Ovary (tissue), 3 donors: ENCODE measurements around the gene DPEP3.

Experiments used
- POLR2A ChIP-seq: fragments of 450-650 bp; IDR thresholded peaks from one replicate; pipeline ENCODE4 v1.6.1; 2017; ENCODE audit warnings: antibody characterized with exemption, mild to moderate bottlenecking, moderate library complexity
- TF ChIP-seq, protein P1 (sequence below), 3 donors: fragments of 450-650 bp in 2 of 3; fragments of 200-600 bp in 1 of 3; IDR thresholded peaks; one replicate each; pipeline versions ENCODE4 v1.5.1 to v1.8.0; 2016 to 2022; ENCODE audit warnings: antibody characterized with exemption in 3 of 3, mild to moderate bottlenecking in 1 of 3
- donor health status: DM: no; HTN: no; CAD: no.

DNA sequence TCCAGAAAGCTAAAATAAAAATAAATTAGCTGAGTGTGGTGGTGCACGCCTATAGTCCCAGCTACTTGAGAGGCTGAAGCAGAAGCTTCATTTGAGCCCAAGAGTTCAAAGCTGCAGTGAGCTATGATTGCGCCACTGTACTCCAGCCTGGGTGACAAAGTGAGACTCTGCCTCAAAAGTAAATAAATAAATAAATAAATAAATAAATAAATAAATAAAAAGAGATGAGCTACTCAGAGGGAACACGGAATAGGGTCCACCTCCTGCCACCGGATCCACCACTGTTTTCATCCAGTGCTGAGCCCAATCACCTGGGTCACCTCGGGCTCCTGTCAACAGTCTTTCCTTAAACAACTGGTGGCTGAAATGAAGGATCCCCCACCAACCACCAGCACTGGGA, 6.7 kb upstream of the DPEP3 start:
- TF ChIP-seq, protein P1, sequence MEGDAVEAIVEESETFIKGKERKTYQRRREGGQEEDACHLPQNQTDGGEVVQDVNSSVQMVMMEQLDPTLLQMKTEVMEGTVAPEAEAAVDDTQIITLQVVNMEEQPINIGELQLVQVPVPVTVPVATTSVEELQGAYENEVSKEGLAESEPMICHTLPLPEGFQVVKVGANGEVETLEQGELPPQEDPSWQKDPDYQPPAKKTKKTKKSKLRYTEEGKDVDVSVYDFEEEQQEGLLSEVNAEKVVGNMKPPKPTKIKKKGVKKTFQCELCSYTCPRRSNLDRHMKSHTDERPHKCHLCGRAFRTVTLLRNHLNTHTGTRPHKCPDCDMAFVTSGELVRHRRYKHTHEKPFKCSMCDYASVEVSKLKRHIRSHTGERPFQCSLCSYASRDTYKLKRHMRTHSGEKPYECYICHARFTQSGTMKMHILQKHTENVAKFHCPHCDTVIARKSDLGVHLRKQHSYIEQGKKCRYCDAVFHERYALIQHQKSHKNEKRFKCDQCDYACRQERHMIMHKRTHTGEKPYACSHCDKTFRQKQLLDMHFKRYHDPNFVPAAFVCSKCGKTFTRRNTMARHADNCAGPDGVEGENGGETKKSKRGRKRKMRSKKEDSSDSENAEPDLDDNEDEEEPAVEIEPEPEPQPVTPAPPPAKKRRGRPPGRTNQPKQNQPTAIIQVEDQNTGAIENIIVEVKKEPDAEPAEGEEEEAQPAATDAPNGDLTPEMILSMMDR (IDR thresholded peaks at IDR 0.05): no peak
- no peak for TF ChIP-seq POLR2A
